Upper lobe of left lung (tissue), 6 donors: ENCODE results near the gene SMC4. TPM values are rescaled to one million over a fixed set of nuclear protein-coding genes. Genes with fewer than 3 reads are reported as not detected.

Experiments
- ATAC-seq, 2 donors: fragments of 200-7000 bp; cut with Tn5 transposase; one replicate each; pipeline ENCODE4 v1.9.1; 2022; ENCODE audit warnings: mild to moderate bottlenecking in 2 of 2, moderate library complexity in 2 of 2; ENCODE audit not compliant: low FRiP score in 2 of 2
- DNase-seq, 2 donors: peaks; one replicate each; pipeline ENCODE4 v3.0.0-alpha.2; 2019 to 2020
- H3K27ac ChIP-seq, 4 donors: fragments of 200-600 bp; sonication (generic); one replicate each; pipeline ENCODE4 v1.5.1; 2016 to 2019
- H3K27me3 ChIP-seq, 4 donors: fragments of 200-600 bp; sonication (generic); one replicate each; pipeline ENCODE4 v1.5.1; 2017 to 2019
- H3K36me3 ChIP-seq, 4 donors: fragments of 200-600 bp; sonication (generic); one replicate each; pipeline ENCODE4 v1.5.1; 2016 to 2019
- H3K4me1 ChIP-seq, 4 donors: fragments of 200-600 bp; sonication (generic); one replicate each; pipeline ENCODE4 v1.5.1; 2018 to 2019
- H3K4me3 ChIP-seq, 4 donors: fragments of 200-600 bp; sonication (generic); one replicate each; pipeline ENCODE4 v1.5.1; 2017 to 2019; ENCODE audit warnings: mild to moderate bottlenecking in 2 of 4, moderate library complexity in 1 of 4
- H3K9me3 ChIP-seq, 4 donors: fragments of 200-600 bp; sonication (generic); one replicate each; pipeline ENCODE4 v1.5.1; 2018 to 2019
- CTCF ChIP-seq, 6 experiments: fragments of 450-650 bp in 4 of 6; fragments of 200-600 bp in 2 of 6; sonication (generic) in 2 of 6; IDR thresholded peaks; one replicate each; pipeline ENCODE4 v1.5.1; 2016 to 2019; ENCODE audit warnings: antibody characterized with exemption in 6 of 6
- EP300 ChIP-seq, 4 donors: sonication (generic); formaldehyde crosslinking; IDR thresholded peaks; one replicate each; pipeline ENCODE4 v1.5.1; 2017; ENCODE audit warnings: antibody characterized with exemption in 4 of 4, control low read depth in 2 of 4
- POLR2A ChIP-seq, 4 donors: fragments of 450-650 bp; IDR thresholded peaks; one replicate each; pipeline ENCODE4 v1.5.1; 2016 to 2017; ENCODE audit warnings: antibody characterized with exemption in 4 of 4, mild to moderate bottlenecking in 2 of 4
- POLR2AphosphoS5 ChIP-seq, 2 donors: sonication (generic); formaldehyde crosslinking; IDR thresholded peaks; one replicate each; pipeline ENCODE4 v1.5.1; 2017; ENCODE audit warnings: antibody characterized with exemption in 2 of 2
- WGBS, 2 donors: methylation state at CpG; one replicate each; pipeline ENCODE4 v1.1.5; 2017 to 2018; 5-methylcytosine and 5-hydroxymethylcytosine counted together
- total RNA-seq, 6 donors: library from RNA; depleted of rRNA in 4 of 6; stranded (reverse); fragments of >200 nt in 4 of 6; gene quantifications; one replicate each; pipeline versions ENCODE4 v1.1.0 to v1.2.1, GENCODE V29; 2016 to 2021
- donor health status: DM: no; HTN: no; CAD: no; lungs with moderate emphysema.
- donor health status: DM: no; HTN: yes; CAD: no; lungs with severe emphysema.

Gene SMC4
- total RNA-seq, 6 donors from 2014 or later: 35.6 to 107 (median 65.5) TPM

GRCh38 chr3:160369784-160370183 lies 29.7 kb upstream of the SMC4 start:
- ATAC-seq (no peak), DNase-seq (no peak)
- Histone ChIP-seq H3K27me3 (no peaks in the 10 kb centered on the region), H3K9me3 (no peaks in the 10 kb centered on the region), H3K27ac (peak overlapping the region in 1 of 4 donors; percentile 31), H3K4me3 (no peak overlapping the region), H3K36me3 (peaks cover 0 to 7% (median 5%) of the 10 kb centered on the region in 4 donors), H3K4me1 (peaks cover 6 to 22% (median 10%) of the 10 kb centered on the region in 4 donors)
- no peak for TF ChIP-seq CTCF (IDR thresholded peaks at IDR 0.05)
- no peak for TF ChIP-seq EP300 (IDR thresholded peaks at IDR 0.05)
- TF ChIP-seq POLR2A (IDR thresholded peaks at IDR 0.05): no peak
- TF ChIP-seq POLR2AphosphoS5 (IDR thresholded peaks at IDR 0.05): no peak
- 64 to 72% methylated on average over 1 of the region's 1 CpG for WGBS, 2 donors

GRCh38 chr3:160370987-160371857 lies 28.2 kb upstream of the SMC4 start:
- TF ChIP-seq POLR2A (IDR thresholded peaks at IDR 0.05) (no peak), CTCF (IDR thresholded peaks at IDR 0.05) (no peak), POLR2AphosphoS5 (IDR thresholded peaks at IDR 0.05) (peak in 1 of 2 donors; percentile 6), EP300 (IDR thresholded peaks at IDR 0.05) (peak in 1 of 4 donors; percentile 63)
- peak; percentile 44 to 78 for ATAC-seq
- 62 to 66% methylated on average over 6 of the region's 6 CpGs for WGBS, 2 donors
- peaks cover 5 to 22% (median 8%) of the 10 kb centered on the region in 4 donors for H3K4me1 ChIP-seq
- H3K4me3 ChIP-seq: no peak overlapping the region
- H3K9me3 ChIP-seq: no peaks in the 10 kb centered on the region
- peaks cover 0 to 10% (median 7%) of the 10 kb centered on the region in 4 donors for H3K36me3 ChIP-seq
- no peaks in the 10 kb centered on the region for H3K27me3 ChIP-seq
- DNase-seq: peak in 1 of 2 donors; percentile 82
- H3K27ac ChIP-seq: peak overlapping the region in 3 of 4 donors; percentile 10 to 57 (median 24)

- no peak for TF ChIP-seq POLR2A (IDR thresholded peaks at IDR 0.05)
- no peak for TF ChIP-seq EP300 (IDR thresholded peaks at IDR 0.05)
- TF ChIP-seq POLR2AphosphoS5 (IDR thresholded peaks at IDR 0.05): no peak
- H3K27ac ChIP-seq: no peak overlapping the region
- no peak overlapping the region for H3K4me3 ChIP-seq
- no peaks in the 10 kb centered on the region for H3K27me3 ChIP-seq
- H3K9me3 ChIP-seq: no peaks in the 10 kb centered on the region
- H3K4me1 ChIP-seq: peaks cover 5 to 22% (median 8%) of the 10 kb centered on the region in 4 donors
- DNase-seq: no peak
- no peak for ATAC-seq
- H3K36me3 ChIP-seq: peaks cover 0 to 15% (median 10%) of the 10 kb centered on the region in 4 donors
Measured at GRCh38 chr3:160372780-160373179, 26.7 kb upstream of the SMC4 start.

- Histone ChIP-seq H3K9me3 (no peaks in the 10 kb centered on the region), H3K4me3 (no peak overlapping the region), H3K27ac (no peak overlapping the region), H3K27me3 (no peaks in the 10 kb centered on the region), H3K4me1 (peaks cover 2 to 18% (median 6%) of the 10 kb centered on the region in 4 donors), H3K36me3 (peaks cover 0 to 15% (median 10%) of the 10 kb centered on the region in 4 donors)
- TF ChIP-seq CTCF (IDR thresholded peaks at IDR 0.05) (no peak), POLR2AphosphoS5 (IDR thresholded peaks at IDR 0.05) (no peak)
- ATAC-seq: no peak
- DNase-seq: no peak
- WGBS, 2 donors: 96 to 100% methylated on average over 2 of the region's 2 CpGs
Measured at GRCh38 chr3:160373655-160374054, 25.8 kb upstream of the SMC4 start.

- ATAC-seq (no peak), DNase-seq (no peak)
- H3K4me1 ChIP-seq: peaks cover 0 to 11% (median 3%) of the 10 kb centered on the region in 4 donors
- H3K36me3 ChIP-seq: peaks cover 0 to 15% (median 10%) of the 10 kb centered on the region in 4 donors
- H3K9me3 ChIP-seq: no peaks in the 10 kb centered on the region
- WGBS, 2 donors: 57 to 71% methylated on average over 2 of the region's 2 CpGs
- no peak for TF ChIP-seq POLR2A (IDR thresholded peaks at IDR 0.05)
- TF ChIP-seq POLR2AphosphoS5 (IDR thresholded peaks at IDR 0.05): no peak
- TF ChIP-seq CTCF (IDR thresholded peaks at IDR 0.05): no peak
- no peak for TF ChIP-seq EP300 (IDR thresholded peaks at IDR 0.05)
- no peak overlapping the region for H3K4me3 ChIP-seq
- no peak overlapping the region for H3K27ac ChIP-seq
- H3K27me3 ChIP-seq: no peaks in the 10 kb centered on the region
Measured at GRCh38 chr3:160374472-160374871, 25.0 kb upstream of the SMC4 start.
